Measurements from ENCODE around the gene SND1. TPM values are rescaled to one million over a fixed set of nuclear protein-coding genes. Genes with fewer than 3 reads are reported as not detected.

The SND1 gene
- total and polyA plus RNA-seq, 10 of the 15 experiments (the other 5 are each of a cell fraction or from before 2014, with no cell fraction given) = 52.4 to 270 (median 146) TPM

DNA sequence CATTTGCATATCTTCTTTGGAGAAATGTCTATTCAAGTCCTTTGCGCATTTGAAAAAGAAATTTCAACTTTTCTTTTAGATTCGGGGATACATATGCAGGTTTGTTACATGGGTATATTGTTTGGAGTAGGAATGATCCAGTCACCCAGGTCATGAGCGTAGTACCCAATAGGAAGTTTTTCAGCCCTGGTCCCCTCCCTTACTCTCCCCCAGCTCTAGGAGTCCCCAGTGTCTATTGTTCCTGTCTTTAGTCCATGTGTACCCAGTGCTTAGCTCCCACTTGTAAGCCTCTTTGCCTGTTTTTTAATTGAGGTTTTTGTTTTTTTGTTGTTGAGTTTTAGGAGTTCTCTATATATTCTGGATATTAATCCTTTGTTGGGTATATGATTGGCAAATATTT, 63.3 kb downstream of the SND1 start:
- ChIA-PET CTCF (interaction anchor here (2.2 kb wide), 1 partner anchor 494 kb away, joined by 8 read pairs; no protein-coding TSS in a partner anchor), RAD21 (ENCODE audit: unreplicated experiment) (no interaction called here), SMC1A (ENCODE audit: uncharacterized antibody, unreplicated experiment) (no interaction called here), POLR2A (no interaction called here)
- no peaks in the 10 kb centered on the region; the same call in 1 of the 2 replicates for H4K20me1 ChIP-seq (ENCODE audit: control insufficient read depth, insufficient read depth)
- no TSS peak for BruUV-seq (replicated peaks)
- ATAC-seq = no peak
- no peak overlapping the region for H3K4me3 ChIP-seq
- H3K36me3 ChIP-seq (ENCODE audit: control insufficient read depth in 2 of 2, insufficient read depth in 2 of 2, low read length in 1 of 2) = peaks cover 13 to 46% of the 10 kb centered on the region in 2 experiments
- no peak for DNase-seq (ENCODE audit: low read depth, low spot score)
- TF ChIP-seq KDM1A (IDR thresholded peaks at IDR 0.05; ENCODE audit: borderline replicate concordance) (no peak), WRNIP1 (IDR thresholded peaks at IDR 0.05; ENCODE audit: borderline replicate concordance, low read depth, low read length) (no peak), ZNF207 (IDR thresholded peaks at IDR 0.05; ENCODE audit: borderline replicate concordance) (no peak), JUNB (IDR thresholded peaks at IDR 0.05) (no peak)
- TF ChIP-seq, protein P1, sequence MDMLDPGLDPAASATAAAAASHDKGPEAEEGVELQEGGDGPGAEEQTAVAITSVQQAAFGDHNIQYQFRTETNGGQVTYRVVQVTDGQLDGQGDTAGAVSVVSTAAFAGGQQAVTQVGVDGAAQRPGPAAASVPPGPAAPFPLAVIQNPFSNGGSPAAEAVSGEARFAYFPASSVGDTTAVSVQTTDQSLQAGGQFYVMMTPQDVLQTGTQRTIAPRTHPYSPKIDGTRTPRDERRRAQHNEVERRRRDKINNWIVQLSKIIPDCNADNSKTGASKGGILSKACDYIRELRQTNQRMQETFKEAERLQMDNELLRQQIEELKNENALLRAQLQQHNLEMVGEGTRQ (IDR thresholded peaks at IDR 0.05; ENCODE audit: borderline replicate concordance, low read depth, low read length) = no peak
- H3K9me3 ChIP-seq (replicated peaks; ENCODE audit: control insufficient read depth, insufficient read depth, low read length) = peaks cover 6% of the 10 kb centered on the region; the same call in 2 of the 3 replicates
- H3K27ac ChIP-seq (ENCODE audit: control insufficient read depth, insufficient read depth) = no peak overlapping the region
- H3K4me2 ChIP-seq (ENCODE audit: control insufficient read depth, insufficient read depth) = no peak overlapping the region
- in situ Hi-C loops (cut with MboI) (no loop called here), intact Hi-C loops (cut with micrococcal nuclease; ENCODE audit: unreplicated experiment) (loop anchor here (10.0 kb wide), 1 partner anchor 220 kb away; no protein-coding TSS in a partner anchor)
- H3K9ac ChIP-seq (ENCODE audit: control insufficient read depth, insufficient read depth, low read length) = no peak overlapping the region
- H2AFZ ChIP-seq (ENCODE audit: control insufficient read depth, low read depth, low read length) = no peak overlapping the region
- H3K79me2 ChIP-seq (ENCODE audit: control insufficient read depth, insufficient read depth, low read length) = peaks cover 16% of the 10 kb centered on the region
- WGBS (ENCODE audit: insufficient coverage, insufficient replicate concordance, low lambda C conversion rate, missing lambda C conversion rate) = 80% methylated on average over 3 of the region's 3 CpGs
- no peaks in the 10 kb centered on the region for H3K27me3 ChIP-seq (replicated peaks in 1 of 2; ENCODE audit: control insufficient read depth in 2 of 2, insufficient read depth in 2 of 2, low read length in 1 of 2)
- no peak for FAIRE-seq
- H3K4me1 ChIP-seq (ENCODE audit: control insufficient read depth, insufficient read depth, low read length) = no peaks in the 10 kb centered on the region

DNA sequence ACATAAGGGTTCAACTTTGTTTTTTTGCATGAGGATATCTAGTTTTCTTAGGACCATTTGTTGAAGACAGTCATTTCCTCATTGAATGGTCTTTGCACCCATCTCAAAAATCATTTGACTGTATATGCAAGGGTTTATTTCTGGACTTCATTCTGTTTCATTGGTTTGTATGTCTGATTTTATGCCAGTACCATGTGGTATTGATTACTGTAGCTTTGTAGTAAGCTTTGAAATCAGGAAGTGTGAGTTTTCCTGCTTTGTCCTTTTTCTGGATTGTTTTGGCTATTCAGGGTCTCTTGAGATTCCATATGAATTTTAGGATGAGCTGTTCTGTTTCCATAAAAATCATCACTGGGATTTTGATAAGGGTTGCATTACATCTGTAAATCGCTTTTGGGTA, 63.9 kb downstream of the SND1 start:
- in situ Hi-C loops (cut with MboI) (no loop called here), intact Hi-C loops (cut with micrococcal nuclease; ENCODE audit: unreplicated experiment) (loop anchor here (10.0 kb wide), 1 partner anchor 219 kb away; no protein-coding TSS in a partner anchor)
- Histone ChIP-seq H3K4me2 (ENCODE audit: control insufficient read depth, insufficient read depth) (no peak overlapping the region), H3K27me3 (replicated peaks in 1 of 2; ENCODE audit: control insufficient read depth in 2 of 2, insufficient read depth in 2 of 2, low read length in 1 of 2) (no peaks in the 10 kb centered on the region), H3K79me2 (ENCODE audit: control insufficient read depth, insufficient read depth, low read length) (peaks cover 16% of the 10 kb centered on the region), H3K9me3 (replicated peaks; ENCODE audit: control insufficient read depth, insufficient read depth, low read length) (peaks cover 4% of the 10 kb centered on the region; the same call in 2 of the 3 replicates), H3K36me3 (ENCODE audit: control insufficient read depth in 2 of 2, insufficient read depth in 2 of 2, low read length in 1 of 2) (peaks cover 13 to 46% of the 10 kb centered on the region in 2 experiments), H3K4me1 (ENCODE audit: control insufficient read depth, insufficient read depth, low read length) (no peaks in the 10 kb centered on the region), H3K27ac (ENCODE audit: control insufficient read depth, insufficient read depth) (no peak overlapping the region), H3K4me3 (no peak overlapping the region), H3K9ac (ENCODE audit: control insufficient read depth, insufficient read depth, low read length) (no peak overlapping the region), H2AFZ (ENCODE audit: control insufficient read depth, low read depth, low read length) (no peak overlapping the region), H4K20me1 (ENCODE audit: control insufficient read depth, insufficient read depth) (no peaks in the 10 kb centered on the region; the same call in 1 of the 2 replicates)
- no peak for DNase-seq (ENCODE audit: low read depth, low spot score)
- ATAC-seq = no peak
- FAIRE-seq = no peak
- no TSS peak for BruUV-seq (replicated peaks)
- 100% methylated on average over 1 of the region's 1 CpG for WGBS (ENCODE audit: insufficient coverage, insufficient replicate concordance, low lambda C conversion rate, missing lambda C conversion rate)
- ChIA-PET POLR2A (no interaction called here), CTCF (interaction anchor here (0.9 to 1.0 kb wide), 2 partner anchors 8 to 76 kb away, joined by 3 read pairs; no protein-coding TSS in a partner anchor), SMC1A (ENCODE audit: uncharacterized antibody, unreplicated experiment) (interaction anchor here (0.6 to 1.2 kb wide), 4 partner anchors 10 to 364 kb away, joined by 3 to 4 read pairs (median 3); no protein-coding TSS in a partner anchor), RAD21 (ENCODE audit: unreplicated experiment) (no interaction called here)
- TF ChIP-seq CHD4 (IDR thresholded peaks at IDR 0.05) (no peak), MEF2A (IDR thresholded peaks at IDR 0.05; ENCODE audit: insufficient read depth, low read depth, low read length) (no peak), ESRRA (IDR thresholded peaks at IDR 0.05; ENCODE audit: low read length) (no peak)
- TF ChIP-seq, protein P2, sequence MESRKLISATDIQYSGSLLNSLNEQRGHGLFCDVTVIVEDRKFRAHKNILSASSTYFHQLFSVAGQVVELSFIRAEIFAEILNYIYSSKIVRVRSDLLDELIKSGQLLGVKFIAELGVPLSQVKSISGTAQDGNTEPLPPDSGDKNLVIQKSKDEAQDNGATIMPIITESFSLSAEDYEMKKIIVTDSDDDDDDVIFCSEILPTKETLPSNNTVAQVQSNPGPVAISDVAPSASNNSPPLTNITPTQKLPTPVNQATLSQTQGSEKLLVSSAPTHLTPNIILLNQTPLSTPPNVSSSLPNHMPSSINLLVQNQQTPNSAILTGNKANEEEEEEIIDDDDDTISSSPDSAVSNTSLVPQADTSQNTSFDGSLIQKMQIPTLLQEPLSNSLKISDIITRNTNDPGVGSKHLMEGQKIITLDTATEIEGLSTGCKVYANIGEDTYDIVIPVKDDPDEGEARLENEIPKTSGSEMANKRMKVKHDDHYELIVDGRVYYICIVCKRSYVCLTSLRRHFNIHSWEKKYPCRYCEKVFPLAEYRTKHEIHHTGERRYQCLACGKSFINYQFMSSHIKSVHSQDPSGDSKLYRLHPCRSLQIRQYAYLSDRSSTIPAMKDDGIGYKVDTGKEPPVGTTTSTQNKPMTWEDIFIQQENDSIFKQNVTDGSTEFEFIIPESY (IDR thresholded peaks at IDR 0.05) = no peak
- TF ChIP-seq, protein P3, sequence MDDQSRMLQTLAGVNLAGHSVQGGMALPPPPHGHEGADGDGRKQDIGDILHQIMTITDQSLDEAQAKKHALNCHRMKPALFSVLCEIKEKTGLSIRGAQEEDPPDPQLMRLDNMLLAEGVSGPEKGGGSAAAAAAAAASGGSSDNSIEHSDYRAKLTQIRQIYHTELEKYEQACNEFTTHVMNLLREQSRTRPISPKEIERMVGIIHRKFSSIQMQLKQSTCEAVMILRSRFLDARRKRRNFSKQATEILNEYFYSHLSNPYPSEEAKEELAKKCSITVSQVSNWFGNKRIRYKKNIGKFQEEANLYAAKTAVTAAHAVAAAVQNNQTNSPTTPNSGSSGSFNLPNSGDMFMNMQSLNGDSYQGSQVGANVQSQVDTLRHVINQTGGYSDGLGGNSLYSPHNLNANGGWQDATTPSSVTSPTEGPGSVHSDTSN (IDR thresholded peaks at IDR 0.05; ENCODE audit: insufficient replicate concordance, low read depth, low read length) = no peak

All from GM12878 (cell line).